Measurements from ENCODE around the gene F12. TPM values are rescaled to one million over a fixed set of nuclear protein-coding genes. Genes with fewer than 3 reads are reported as not detected.

Gene F12
- total RNA-seq, 1 donor, result not detected

GRCh38 chr5:177393990-177394389 is 15.4 kb downstream of the F12 start:
- H3K36me3 ChIP-seq (ENCODE audit: insufficient read depth, low read length), result no peaks in the 10 kb centered on the region
- H3K4me1 ChIP-seq (ENCODE audit: insufficient read depth, low read length), result peaks cover 15% of the 10 kb centered on the region
- peaks cover 18% of the 10 kb centered on the region for H3K27me3 ChIP-seq (ENCODE audit: insufficient read depth, low read length)
- H3K4me2 ChIP-seq (ENCODE audit: insufficient read depth, low read length), result no peak overlapping the region
- no peaks in the 10 kb centered on the region for H4K20me1 ChIP-seq (ENCODE audit: insufficient read depth, low read length)
- H3K9me3 ChIP-seq (ENCODE audit: low read depth, low read length), result no peaks in the 10 kb centered on the region
- DNase-seq (ENCODE audit: insufficient read length, low spot score, missing footprints), result peak; percentile 72
- TF ChIP-seq CTCF (IDR thresholded peaks at IDR 0.05; ENCODE audit: extremely low read depth, low read depth, low read length), result no peak
- no peak overlapping the region for H2AFZ ChIP-seq (ENCODE audit: low read length)
- H3K4me3 ChIP-seq (ENCODE audit: insufficient read depth, low read length), result no peak overlapping the region
- no peak overlapping the region for H3K27ac ChIP-seq (ENCODE audit: low read depth, low read length)
- no peaks in the 10 kb centered on the region for H3K79me2 ChIP-seq (ENCODE audit: insufficient read depth, low read length)

GRCh38 chr5:177393206-177393765 is 16.1 kb downstream of the F12 start:
- H3K27ac ChIP-seq (ENCODE audit: low read depth, low read length), result no peak overlapping the region
- H4K20me1 ChIP-seq (ENCODE audit: insufficient read depth, low read length), result peaks cover 4% of the 10 kb centered on the region
- H3K4me3 ChIP-seq (ENCODE audit: insufficient read depth, low read length), result no peak overlapping the region
- peak; percentile 73 for DNase-seq (ENCODE audit: insufficient read length, low spot score, missing footprints)
- no peaks in the 10 kb centered on the region for H3K9me3 ChIP-seq (ENCODE audit: low read depth, low read length)
- no peaks in the 10 kb centered on the region for H3K36me3 ChIP-seq (ENCODE audit: insufficient read depth, low read length)
- H3K4me2 ChIP-seq (ENCODE audit: insufficient read depth, low read length), result no peak overlapping the region
- H3K4me1 ChIP-seq (ENCODE audit: insufficient read depth, low read length), result peaks cover 18% of the 10 kb centered on the region
- H3K79me2 ChIP-seq (ENCODE audit: insufficient read depth, low read length), result no peaks in the 10 kb centered on the region
- TF ChIP-seq CTCF (IDR thresholded peaks at IDR 0.05; ENCODE audit: extremely low read depth, low read depth, low read length), result no peak
- peaks cover 15% of the 10 kb centered on the region for H3K27me3 ChIP-seq (ENCODE audit: insufficient read depth, low read length)
- no peak overlapping the region for H2AFZ ChIP-seq (ENCODE audit: low read length)

GRCh38 chr5:177392765-177393164 is 16.6 kb downstream of the F12 start:
- no peak for TF ChIP-seq CTCF (IDR thresholded peaks at IDR 0.05; ENCODE audit: extremely low read depth, low read depth, low read length)
- H3K36me3 ChIP-seq (ENCODE audit: insufficient read depth, low read length), result no peaks in the 10 kb centered on the region
- peaks cover 18% of the 10 kb centered on the region for H3K4me1 ChIP-seq (ENCODE audit: insufficient read depth, low read length)
- no peak for DNase-seq (ENCODE audit: insufficient read length, low spot score, missing footprints)
- peaks cover 4% of the 10 kb centered on the region for H4K20me1 ChIP-seq (ENCODE audit: insufficient read depth, low read length)
- H3K27ac ChIP-seq (ENCODE audit: low read depth, low read length), result no peak overlapping the region
- H3K27me3 ChIP-seq (ENCODE audit: insufficient read depth, low read length), result peaks cover 14% of the 10 kb centered on the region
- H3K4me2 ChIP-seq (ENCODE audit: insufficient read depth, low read length), result no peak overlapping the region
- H2AFZ ChIP-seq (ENCODE audit: low read length), result no peak overlapping the region
- H3K9me3 ChIP-seq (ENCODE audit: low read depth, low read length), result no peaks in the 10 kb centered on the region
- no peaks in the 10 kb centered on the region for H3K79me2 ChIP-seq (ENCODE audit: insufficient read depth, low read length)
- H3K4me3 ChIP-seq (ENCODE audit: insufficient read depth, low read length), result no peak overlapping the region

- Histone ChIP-seq H2AFZ (ENCODE audit: low read length) (no peak overlapping the region), H3K4me2 (ENCODE audit: insufficient read depth, low read length) (no peak overlapping the region), H3K4me1 (ENCODE audit: insufficient read depth, low read length) (peaks cover 18% of the 10 kb centered on the region), H3K36me3 (ENCODE audit: insufficient read depth, low read length) (no peaks in the 10 kb centered on the region), H3K4me3 (ENCODE audit: insufficient read depth, low read length) (no peak overlapping the region), H3K9me3 (ENCODE audit: low read depth, low read length) (no peaks in the 10 kb centered on the region), H4K20me1 (ENCODE audit: insufficient read depth, low read length) (peaks cover 4% of the 10 kb centered on the region), H3K27me3 (ENCODE audit: insufficient read depth, low read length) (peaks cover 10% of the 10 kb centered on the region), H3K79me2 (ENCODE audit: insufficient read depth, low read length) (no peaks in the 10 kb centered on the region), H3K27ac (ENCODE audit: low read depth, low read length) (peak overlapping the region; percentile 80)
- TF ChIP-seq CTCF (IDR thresholded peaks at IDR 0.05; ENCODE audit: extremely low read depth, low read depth, low read length), result peak; percentile 97
- peak; percentile 98 for DNase-seq (ENCODE audit: insufficient read length, low spot score, missing footprints)
These were observed 18.7 kb downstream of the F12 start for GRCh38 chr5:177390363-177391300.

Measured in osteoblast (primary cell).